IMR-90 (cell line): ENCODE results near the gene OR8B4. TPM values are rescaled to one million over a fixed set of nuclear protein-coding genes. Genes with fewer than 3 reads are reported as not detected.

Source experiments
- ATAC-seq: fragments of 200-7000 bp; cut with Tn5 transposase; 2 replicates; pipeline ENCODE4 v1.9.1; 2020; ENCODE audit warnings: low read depth, mild to moderate bottlenecking, moderate library complexity
- Bru-seq: library from RNA; stranded (reverse); fragments of 400-500 nt; gene quantifications from one replicate; lab custom pipeline; 2021; lab: Mats Ljungman, UMichigan
- BruChase-seq, 2 experiments: library from RNA; stranded (reverse); fragments of 400-500 nt; gene quantifications; one replicate each; lab custom pipeline; 2021; lab: Mats Ljungman, UMichigan
- BruUV-seq: library from RNA; stranded (reverse); fragments of 400-500 nt; replicated peaks from 2 replicates; lab custom pipeline; 2021; lab: Mats Ljungman, UMichigan
- CTCF ChIA-PET: fragments of 300-600 bp; formaldehyde crosslinking; extraction: SDS; loops from one replicate; lab custom pipeline; 2021; ENCODE audit warnings: antibody characterized with exemption; lab: Yijun Ruan, JAX
- POLR2A ChIA-PET: fragments of 300-600 bp; sonication (Branson Sonifier 250); formaldehyde crosslinking; loops from one replicate; lab custom pipeline; 2022; ENCODE audit warnings: antibody characterized with exemption; ENCODE audit not compliant: unreplicated experiment; lab: Charles Lee
- DNase-seq: peaks from one replicate; pipeline ENCODE4 v3.0.0; 2013
- H2AFZ ChIP-seq: replicated peaks from 2 replicates; pipeline ENCODE3; 2013; ENCODE audit warnings: low read length, mild to moderate bottlenecking; ENCODE audit not compliant: poor library complexity
- H2AK5ac ChIP-seq: 2 replicates; pipeline ENCODE4 v1.6.1; 2013; ENCODE audit warnings: low read depth, low read length, inconsistent platforms
- H2AK9ac ChIP-seq: replicated peaks from 2 replicates; pipeline ENCODE3; 2013; ENCODE audit warnings: mild to moderate bottlenecking, low read depth, low read length, moderate library complexity; ENCODE audit not compliant: poor library complexity
- H2BK120ac ChIP-seq: 2 replicates; pipeline ENCODE4 v1.6.1; 2013; ENCODE audit warnings: low read depth, low read length, inconsistent platforms
- H2BK15ac ChIP-seq: 3 replicates; pipeline ENCODE4 v1.6.1; 2013; ENCODE audit warnings: low read depth, low read length, inconsistent platforms
- H2BK20ac ChIP-seq: 2 replicates; pipeline ENCODE4 v1.6.1; 2013; ENCODE audit warnings: low read depth, mild to moderate bottlenecking, inconsistent platforms, low read length, moderate library complexity
- H2BK5ac ChIP-seq: 2 replicates; pipeline ENCODE4 v1.6.1; 2013; ENCODE audit warnings: mild to moderate bottlenecking, low read depth, low read length, inconsistent platforms; ENCODE audit not compliant: poor library complexity, severe bottlenecking
- H3K14ac ChIP-seq: replicated peaks from 2 replicates; pipeline ENCODE4 v1.6.1; 2013; ENCODE audit warnings: low read depth, low read length, inconsistent platforms
- H3K18ac ChIP-seq: 2 replicates; pipeline ENCODE4 v1.6.1; 2013; ENCODE audit warnings: low read depth, low read length, control low read depth
- H3K23ac ChIP-seq: 2 replicates; pipeline ENCODE4 v1.6.1; 2013; ENCODE audit warnings: low read depth, low read length, inconsistent platforms
- H3K27ac ChIP-seq: 2 replicates; pipeline ENCODE4 v1.5.1; 2013; ENCODE audit warnings: mild to moderate bottlenecking, control low read depth, low read length; ENCODE audit not compliant: insufficient read depth
- H3K27me3 ChIP-seq: 2 replicates; pipeline ENCODE4 v1.6.1; 2013; ENCODE audit warnings: low read length; ENCODE audit not compliant: control insufficient read depth, insufficient read depth
- H3K36me3 ChIP-seq: 2 replicates; pipeline ENCODE4 v1.6.1; 2013; ENCODE audit warnings: low read length, mixed read lengths; ENCODE audit not compliant: control insufficient read depth, insufficient read depth
- H3K4ac ChIP-seq: 2 replicates; pipeline ENCODE4 v1.6.1; 2013; ENCODE audit warnings: low read depth, low read length, inconsistent platforms
- H3K4me1 ChIP-seq: 2 replicates; pipeline ENCODE4 v1.6.1; 2013; ENCODE audit warnings: low read length, mixed read lengths; ENCODE audit not compliant: control insufficient read depth, insufficient read depth
- H3K4me2 ChIP-seq: 2 replicates; pipeline ENCODE4 v1.6.1; 2013; ENCODE audit warnings: low read depth, mild to moderate bottlenecking, control low read depth, low read length, moderate library complexity
- H3K4me3 ChIP-seq: 2 replicates; pipeline ENCODE4 v1.5.1; 2013; ENCODE audit warnings: low read depth, mild to moderate bottlenecking, control low read depth, low read length, moderate library complexity; ENCODE audit not compliant: insufficient read depth
- H3K56ac ChIP-seq: 2 replicates; pipeline ENCODE4 v1.6.1; 2013; ENCODE audit warnings: low read length, inconsistent platforms; ENCODE audit not compliant: insufficient read depth; ENCODE audit errors: extremely low read depth
- H3K79me1 ChIP-seq, 2 experiments: 2 replicates each; pipeline ENCODE4 v1.6.1; 2013; ENCODE audit warnings: low read length in 2 of 2, inconsistent platforms in 1 of 2, low read depth in 1 of 2
- H3K9ac ChIP-seq: 2 replicates; pipeline ENCODE4 v1.6.1; 2013; ENCODE audit warnings: low read depth, low read length, control low read depth
- H3K9me1 ChIP-seq: 2 replicates; pipeline ENCODE4 v1.6.1; 2013; ENCODE audit warnings: low read length, inconsistent platforms; ENCODE audit not compliant: insufficient read depth
- H3K9me3 ChIP-seq: 2 replicates; pipeline ENCODE4 v1.6.1; 2013; ENCODE audit warnings: low read length; ENCODE audit not compliant: control insufficient read depth, insufficient read depth
- H4K20me1 ChIP-seq: 2 replicates; pipeline ENCODE4 v1.6.1; 2013; ENCODE audit warnings: low read length, inconsistent platforms; ENCODE audit not compliant: insufficient read depth
- H4K5ac ChIP-seq: 2 replicates; pipeline ENCODE4 v1.6.1; 2013; ENCODE audit warnings: mild to moderate bottlenecking, low read depth, low read length, control low read depth
- H4K8ac ChIP-seq, 2 experiments: 2 replicates each; pipeline ENCODE4 v1.6.1; 2013; ENCODE audit warnings: low read depth in 2 of 2, low read length in 2 of 2, control low read depth in 1 of 2, inconsistent platforms in 1 of 2
- H4K91ac ChIP-seq: 2 replicates; pipeline ENCODE4 v1.6.1; 2013; ENCODE audit warnings: low read depth, low read length, inconsistent platforms; ENCODE audit not compliant: insufficient read depth
- BHLHE40 ChIP-seq: fragments of 150-350 bp; IDR thresholded peaks from 2 replicates; pipeline ENCODE4 v1.6.1; 2016; ENCODE audit warnings: mild to moderate bottlenecking, low read depth, low read length
- CHD1 ChIP-seq: IDR thresholded peaks from 2 replicates; pipeline ENCODE4 v1.6.1; 2012; ENCODE audit warnings: low read depth, low read length, improper control_type of control experiment
- FOS ChIP-seq: fragments of 150-350 bp; IDR thresholded peaks from 2 replicates; pipeline ENCODE4 v1.6.1; 2016; ENCODE audit warnings: low read depth, low read length
- MAFK ChIP-seq: IDR thresholded peaks from 2 replicates; pipeline ENCODE4 v1.6.1; 2012; ENCODE audit warnings: low read depth, low read length, improper control_type of control experiment
- NFE2L2 ChIP-seq: fragments of 150-350 bp; IDR thresholded peaks from 2 replicates; pipeline ENCODE4 v1.6.1; 2016; ENCODE audit warnings: low read depth, mild to moderate bottlenecking, low read length
- POLR2A ChIP-seq: IDR thresholded peaks from 2 replicates; pipeline ENCODE4 v1.6.1; 2012; ENCODE audit warnings: mild to moderate bottlenecking, low read depth, low read length
- RCOR1 ChIP-seq: IDR thresholded peaks from 2 replicates; pipeline ENCODE4 v1.6.1; 2012; ENCODE audit warnings: mild to moderate bottlenecking, low read length, improper control_type of control experiment; ENCODE audit not compliant: insufficient replicate concordance
- RFX5 ChIP-seq: IDR thresholded peaks from 2 replicates; pipeline ENCODE4 v1.8.0; 2012; ENCODE audit warnings: low read depth, mild to moderate bottlenecking, low read length, moderate library complexity
- SMC3 ChIP-seq: fragments of 150-350 bp; IDR thresholded peaks from 2 replicates; pipeline ENCODE4 v1.6.1; 2016; ENCODE audit warnings: low read depth, mild to moderate bottlenecking, antibody characterized with exemption, low read length, moderate library complexity
- WGBS, 2 experiments: methylation state at CpG; one replicate each; pipeline versions ENCODE4 v1.1.5 to v1.1.7; 2013; ENCODE audit warnings: missing lambda C conversion rate in 2 of 2; ENCODE audit not compliant: insufficient read length in 1 of 2; ENCODE audit errors: extremely low coverage in 2 of 2; 5-methylcytosine and 5-hydroxymethylcytosine counted together
- dilution Hi-C: fragments of 300-500 bp; cut with HindIII; formaldehyde crosslinking; loops from one replicate; pipeline ENCODE4 v1.14.3; 2018; ENCODE audit warnings: low sequenced_read_pairs; ENCODE audit not compliant: unreplicated experiment
- in situ Hi-C: fragments of 300-500 bp; cut with MboI; formaldehyde crosslinking; loops from 3 replicates; pipeline ENCODE4 v1.14.3; 2019; ENCODE audit warnings: low sequenced_read_pairs, inconsistent platforms, mixed read lengths
- intact Hi-C: fragments of 100-400 bp; cut with micrococcal nuclease; formaldehyde crosslinking; loops from 2 replicates; pipeline ENCODE4 v1.10.0; 2022
- long read RNA-seq: library from polyadenylated mRNA; unstranded; transcript quantifications from one replicate; pipeline ENCODE4 v2.0.0, GENCODE V29; 2021; ENCODE audit not compliant: unreplicated experiment
- polyA plus RNA-seq, 3 experiments: library from polyadenylated mRNA; depleted of rRNA; stranded (reverse); fragments of >200 nt; gene quantifications; 2 replicates each; pipeline ENCODE4 v1.2.3, GENCODE V29; 2012; ENCODE audit warnings: low replicate concordance in 1 of 3
- total RNA-seq: library from RNA; depleted of rRNA; stranded (reverse); fragments of >200 nt; gene quantifications from 2 replicates; pipeline ENCODE4 v1.2.3, GENCODE V29; 2012; rRNA removed
- TF ChIP-seq, protein P1 (sequence below): fragments of 150-350 bp; IDR thresholded peaks from 2 replicates; pipeline ENCODE4 v1.6.1; 2017; ENCODE audit warnings: mild to moderate bottlenecking, antibody characterized with exemption, low read length, low read depth

The OR8B4 gene, protein sequence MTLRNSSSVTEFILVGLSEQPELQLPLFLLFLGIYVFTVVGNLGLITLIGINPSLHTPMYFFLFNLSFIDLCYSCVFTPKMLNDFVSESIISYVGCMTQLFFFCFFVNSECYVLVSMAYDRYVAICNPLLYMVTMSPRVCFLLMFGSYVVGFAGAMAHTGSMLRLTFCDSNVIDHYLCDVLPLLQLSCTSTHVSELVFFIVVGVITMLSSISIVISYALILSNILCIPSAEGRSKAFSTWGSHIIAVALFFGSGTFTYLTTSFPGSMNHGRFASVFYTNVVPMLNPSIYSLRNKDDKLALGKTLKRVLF
- not detected in 2 replicates for total RNA-seq
- not detected in 2 replicates for polyA plus RNA-seq (2012; rRNA removed)
- polyA plus RNA-seq (2012; cell fraction: cytosol; rRNA removed) = not detected in 2 replicates
- polyA plus RNA-seq (2012; cell fraction: nucleus; rRNA removed; ENCODE audit: low replicate concordance) = not detected in 2 replicates
- not detected for Bru-seq, nascent RNA
- BruChase-seq, experiment 1, labeled RNA remaining after a 6-hour chase = not detected
- BruChase-seq, experiment 2, labeled RNA remaining after a 2-hour chase = not detected
- long read RNA-seq = 0 reads

- in situ Hi-C loops (loop anchor here (25.0 kb wide), 1 partner anchor 388 kb away; the partner anchor contains the start of gene MSANTD2), dilution Hi-C loops (no loop called here), intact Hi-C loops (no loop called here)
- TF ChIP-seq CHD1 (no peak), POLR2A (no peak), SMC3 (no peak), MAFK (0 out of 2 replicates have a peak, but pooled peaks have one; percentile 24), BHLHE40 (no peak), NFE2L2 (peak; percentile 85), RCOR1 (no peak), FOS (no peak), RFX5 (no peak)
- TF ChIP-seq, protein P1, sequence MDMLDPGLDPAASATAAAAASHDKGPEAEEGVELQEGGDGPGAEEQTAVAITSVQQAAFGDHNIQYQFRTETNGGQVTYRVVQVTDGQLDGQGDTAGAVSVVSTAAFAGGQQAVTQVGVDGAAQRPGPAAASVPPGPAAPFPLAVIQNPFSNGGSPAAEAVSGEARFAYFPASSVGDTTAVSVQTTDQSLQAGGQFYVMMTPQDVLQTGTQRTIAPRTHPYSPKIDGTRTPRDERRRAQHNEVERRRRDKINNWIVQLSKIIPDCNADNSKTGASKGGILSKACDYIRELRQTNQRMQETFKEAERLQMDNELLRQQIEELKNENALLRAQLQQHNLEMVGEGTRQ = no peak
- H4K91ac ChIP-seq = no peak within 1 kb of the TSS
- no peak within 1 kb of the TSS for H2AK5ac ChIP-seq
- WGBS, 2 experiments = 71% methylated on average over 1 of the region's 2 CpGs; no CpG with 5 or more reads in 1 of the 2 experiments
- H4K5ac ChIP-seq = no peak within 1 kb of the TSS
- no peak within 1 kb of the TSS for H3K4ac ChIP-seq
- no peak within 1 kb of the TSS for H3K27ac ChIP-seq
- H2BK120ac ChIP-seq = no peak within 1 kb of the TSS
- no peak within 1 kb of the TSS for H4K8ac ChIP-seq
- no peaks in the 10 kb centered on the region for H4K20me1 ChIP-seq
- H3K23ac ChIP-seq = no peak within 1 kb of the TSS
- H3K4me1 ChIP-seq = no peaks in the 10 kb centered on the region
- no peaks in the 10 kb centered on the region for H3K9me3 ChIP-seq
- no peak within 1 kb of the TSS for H3K9ac ChIP-seq
- BruUV-seq = no TSS peak
- H3K56ac ChIP-seq = no peak within 1 kb of the TSS
- no peak for DNase-seq
- H2BK15ac ChIP-seq = no peak within 1 kb of the TSS
- no peak within 1 kb of the TSS for H2AFZ ChIP-seq
- H2AK9ac ChIP-seq = no peak within 1 kb of the TSS
- H3K14ac ChIP-seq = no peak within 1 kb of the TSS
- H3K4me3 ChIP-seq = no peak within 1 kb of the TSS
- ChIA-PET POLR2A (no interaction called here), CTCF (no interaction called here)
- H3K9me1 ChIP-seq = no peaks in the 10 kb centered on the region
- H3K18ac ChIP-seq = no peak within 1 kb of the TSS
- H3K79me1 ChIP-seq = no peaks in the 10 kb centered on the region
- H2BK5ac ChIP-seq = no peak within 1 kb of the TSS
- peaks cover 5% of the 10 kb centered on the region for H3K27me3 ChIP-seq
- H2BK20ac ChIP-seq = no peak within 1 kb of the TSS
- ATAC-seq = no peak
- no peak within 1 kb of the TSS for H3K4me2 ChIP-seq
- H3K36me3 ChIP-seq = no peaks in the 10 kb centered on the region
These were observed at the start of gene OR8B4 for GRCh38 chr11:124424384-124424921. Gene OR8B4, minus strand, starts transcription at chr11:124424871. Its CDS starts 0 bp downstream, at chr11:124424871.
